ENCODE results near the gene SRD5A2. TPM values are rescaled to one million over a fixed set of nuclear protein-coding genes. Genes with fewer than 3 reads are reported as not detected.

SRD5A2 gene
- total RNA-seq, 1 donor from 2014 or later, result not detected

GRCh38 chr2:31535768-31536167, 45.0 kb downstream of the SRD5A2 start:
- Histone ChIP-seq H3K9me3 (ENCODE audit: insufficient read depth, low read depth, low read length) (no peaks in the 10 kb centered on the region), H4K20me1 (ENCODE audit: insufficient read depth, low read length) (no peaks in the 10 kb centered on the region), H3K4me2 (ENCODE audit: low read length) (no peak overlapping the region), H3K36me3 (ENCODE audit: insufficient read depth, low read length) (no peaks in the 10 kb centered on the region), H3K27me3 (ENCODE audit: insufficient read depth, low read length) (no peaks in the 10 kb centered on the region), H3K4me3 (ENCODE audit: insufficient read depth, low read depth, low read length) (no peak overlapping the region), H2AFZ (ENCODE audit: low read depth, low read length) (no peak overlapping the region), H3K4me1 (ENCODE audit: insufficient read depth, low read length) (no peaks in the 10 kb centered on the region), H3K79me2 (ENCODE audit: insufficient read depth, low read length) (no peaks in the 10 kb centered on the region), H3K9ac (ENCODE audit: low read length) (no peak overlapping the region), H3K27ac (ENCODE audit: low read depth, low read length) (no peak overlapping the region)
- Mint-ChIP-seq H3K27ac (ENCODE audit: unreplicated experiment) (no peak overlapping the region), H3K9me3 (ENCODE audit: unreplicated experiment) (no peaks in the 10 kb centered on the region), H3K4me1 (ENCODE audit: low read depth, unreplicated experiment) (peaks cover 1% of the 10 kb centered on the region), H3K36me3 (ENCODE audit: low read depth, unreplicated experiment) (no peaks in the 10 kb centered on the region), H3K4me3 (ENCODE audit: unreplicated experiment) (no peak overlapping the region), H3K27me3 (ENCODE audit: low read depth, unreplicated experiment) (peaks cover 4% of the 10 kb centered on the region)
- FAIRE-seq (no peak), DNase-seq (ENCODE audit: low read depth) (no peak)
- TF ChIP-seq CTCF (IDR thresholded peaks at IDR 0.05; ENCODE audit: insufficient read depth, low read depth, low read length) (no peak), EZH2 (IDR thresholded peaks at IDR 0.05; ENCODE audit: insufficient read depth, low read length) (no peak)

GRCh38 chr2:31534636-31535035, 46.1 kb downstream of the SRD5A2 start:
- Histone ChIP-seq H3K4me2 (ENCODE audit: low read length) (no peak overlapping the region), H3K36me3 (ENCODE audit: insufficient read depth, low read length) (no peaks in the 10 kb centered on the region), H3K27ac (ENCODE audit: low read depth, low read length) (no peak overlapping the region), H3K4me1 (ENCODE audit: insufficient read depth, low read length) (no peaks in the 10 kb centered on the region), H3K4me3 (ENCODE audit: insufficient read depth, low read depth, low read length) (no peak overlapping the region), H3K79me2 (ENCODE audit: insufficient read depth, low read length) (no peaks in the 10 kb centered on the region), H3K9ac (ENCODE audit: low read length) (no peak overlapping the region), H4K20me1 (ENCODE audit: insufficient read depth, low read length) (no peaks in the 10 kb centered on the region), H3K27me3 (ENCODE audit: insufficient read depth, low read length) (no peaks in the 10 kb centered on the region), H3K9me3 (ENCODE audit: insufficient read depth, low read depth, low read length) (no peaks in the 10 kb centered on the region), H2AFZ (ENCODE audit: low read depth, low read length) (no peak overlapping the region)
- Mint-ChIP-seq H3K36me3 (ENCODE audit: low read depth, unreplicated experiment) (no peaks in the 10 kb centered on the region), H3K4me3 (ENCODE audit: unreplicated experiment) (no peak overlapping the region), H3K9me3 (ENCODE audit: unreplicated experiment) (no peaks in the 10 kb centered on the region), H3K4me1 (ENCODE audit: low read depth, unreplicated experiment) (peaks cover 1% of the 10 kb centered on the region), H3K27ac (ENCODE audit: unreplicated experiment) (no peak overlapping the region), H3K27me3 (ENCODE audit: low read depth, unreplicated experiment) (peaks cover 4% of the 10 kb centered on the region)
- DNase-seq (ENCODE audit: low read depth), result no peak
- no peak for TF ChIP-seq EZH2 (IDR thresholded peaks at IDR 0.05; ENCODE audit: insufficient read depth, low read length)
- no peak for TF ChIP-seq CTCF (IDR thresholded peaks at IDR 0.05; ENCODE audit: insufficient read depth, low read depth, low read length)
- FAIRE-seq, result no peak

DNA sequence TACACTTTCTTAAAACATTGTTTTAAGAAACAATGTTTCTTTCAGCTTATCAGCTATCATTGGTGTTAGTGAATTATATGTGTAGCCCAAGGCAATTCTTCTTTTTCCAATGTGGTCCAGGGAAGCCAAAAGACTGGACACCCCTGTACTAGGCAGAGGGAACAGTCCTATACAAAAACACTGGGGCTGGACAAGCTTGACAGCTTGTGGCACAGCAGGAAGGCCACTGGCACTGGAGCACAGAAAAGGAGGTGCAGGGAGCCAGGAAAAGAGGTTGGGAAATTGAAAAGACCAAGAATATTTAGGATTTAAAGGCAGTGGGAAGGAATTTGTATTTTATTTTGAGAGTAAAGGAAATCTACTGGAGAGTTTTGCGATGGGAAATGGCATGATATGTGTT, 47.7 kb downstream of the SRD5A2 start:
- TF ChIP-seq EZH2 (IDR thresholded peaks at IDR 0.05; ENCODE audit: insufficient read depth, low read length), result no peak
- no peak for TF ChIP-seq CTCF (IDR thresholded peaks at IDR 0.05; ENCODE audit: insufficient read depth, low read depth, low read length)
- Histone ChIP-seq H3K27me3 (ENCODE audit: insufficient read depth, low read length) (peaks cover 2% of the 10 kb centered on the region), H3K27ac (ENCODE audit: low read depth, low read length) (no peak overlapping the region), H3K4me1 (ENCODE audit: insufficient read depth, low read length) (no peaks in the 10 kb centered on the region), H3K4me3 (ENCODE audit: insufficient read depth, low read depth, low read length) (no peak overlapping the region), H3K4me2 (ENCODE audit: low read length) (no peak overlapping the region), H4K20me1 (ENCODE audit: insufficient read depth, low read length) (no peaks in the 10 kb centered on the region), H3K9me3 (ENCODE audit: insufficient read depth, low read depth, low read length) (no peaks in the 10 kb centered on the region), H3K79me2 (ENCODE audit: insufficient read depth, low read length) (no peaks in the 10 kb centered on the region), H3K9ac (ENCODE audit: low read length) (no peak overlapping the region), H2AFZ (ENCODE audit: low read depth, low read length) (no peak overlapping the region), H3K36me3 (ENCODE audit: insufficient read depth, low read length) (no peaks in the 10 kb centered on the region)
- Mint-ChIP-seq H3K27ac (ENCODE audit: unreplicated experiment) (no peak overlapping the region), H3K9me3 (ENCODE audit: unreplicated experiment) (no peaks in the 10 kb centered on the region), H3K4me3 (ENCODE audit: unreplicated experiment) (no peak overlapping the region), H3K36me3 (ENCODE audit: low read depth, unreplicated experiment) (no peaks in the 10 kb centered on the region), H3K27me3 (ENCODE audit: low read depth, unreplicated experiment) (peaks cover 4% of the 10 kb centered on the region), H3K4me1 (ENCODE audit: low read depth, unreplicated experiment) (peaks cover 1% of the 10 kb centered on the region)
- DNase-seq (ENCODE audit: low read depth), result no peak
- FAIRE-seq, result no peak

All from astrocyte (in vitro differentiated cells and primary cell).